Esophagus squamous epithelium (tissue), 4 donors: ENCODE measurements around the gene LRP1B.

ENCODE experiments used
- POLR2A ChIP-seq, 4 donors: fragments of 450-650 bp; IDR thresholded peaks; one replicate each; pipeline ENCODE4 v1.6.1; 2017; ENCODE audit warnings: antibody characterized with exemption in 4 of 4, mild to moderate bottlenecking in 4 of 4, moderate library complexity in 3 of 4
- TF ChIP-seq, protein P1 (sequence below), 6 experiments: fragments of 450-650 bp in 4 of 6; fragments of 200-600 bp in 2 of 6; sonication (generic) in 2 of 6; IDR thresholded peaks; one replicate each; pipeline ENCODE4 v1.5.1; 2016 to 2019; ENCODE audit warnings: antibody characterized with exemption in 6 of 6, mild to moderate bottlenecking in 4 of 6, moderate library complexity in 4 of 6

DNA sequence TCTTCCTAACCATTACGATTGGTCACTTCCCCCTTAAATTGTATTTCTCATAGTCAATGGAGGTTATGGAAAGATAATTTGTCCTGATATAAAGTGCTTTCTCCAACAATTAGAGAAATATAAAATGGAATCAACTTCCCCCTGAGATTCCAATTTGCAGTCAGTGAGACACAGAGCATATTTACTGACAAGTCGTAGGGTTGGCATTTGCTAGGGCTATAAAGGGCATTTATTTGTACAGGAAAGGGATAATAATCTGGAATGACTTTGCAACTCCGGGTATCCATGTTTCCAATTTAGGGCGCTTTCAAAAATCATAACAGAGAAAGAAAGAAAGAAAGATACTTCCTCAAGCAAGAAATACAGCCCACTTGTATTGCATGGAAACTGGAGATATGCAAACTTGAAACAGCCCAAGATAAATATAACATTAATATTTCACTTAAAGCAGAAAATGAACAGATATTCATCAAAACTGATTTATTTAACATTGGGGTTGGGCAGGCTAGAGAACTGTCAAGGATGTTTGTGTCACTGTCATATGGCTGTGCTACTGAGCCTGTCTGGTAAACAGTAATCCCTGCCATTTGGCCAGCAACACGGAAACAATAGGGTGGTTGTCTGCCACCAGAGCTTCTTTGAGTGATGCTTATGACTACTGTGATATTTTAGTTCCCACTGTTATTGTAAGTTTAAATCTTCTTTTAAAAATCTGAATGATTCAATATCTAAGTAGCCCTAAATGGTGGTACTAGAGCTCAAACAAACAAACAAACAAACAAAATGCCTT, 621.8 kb downstream of the LRP1B start:
- TF ChIP-seq, protein P1, sequence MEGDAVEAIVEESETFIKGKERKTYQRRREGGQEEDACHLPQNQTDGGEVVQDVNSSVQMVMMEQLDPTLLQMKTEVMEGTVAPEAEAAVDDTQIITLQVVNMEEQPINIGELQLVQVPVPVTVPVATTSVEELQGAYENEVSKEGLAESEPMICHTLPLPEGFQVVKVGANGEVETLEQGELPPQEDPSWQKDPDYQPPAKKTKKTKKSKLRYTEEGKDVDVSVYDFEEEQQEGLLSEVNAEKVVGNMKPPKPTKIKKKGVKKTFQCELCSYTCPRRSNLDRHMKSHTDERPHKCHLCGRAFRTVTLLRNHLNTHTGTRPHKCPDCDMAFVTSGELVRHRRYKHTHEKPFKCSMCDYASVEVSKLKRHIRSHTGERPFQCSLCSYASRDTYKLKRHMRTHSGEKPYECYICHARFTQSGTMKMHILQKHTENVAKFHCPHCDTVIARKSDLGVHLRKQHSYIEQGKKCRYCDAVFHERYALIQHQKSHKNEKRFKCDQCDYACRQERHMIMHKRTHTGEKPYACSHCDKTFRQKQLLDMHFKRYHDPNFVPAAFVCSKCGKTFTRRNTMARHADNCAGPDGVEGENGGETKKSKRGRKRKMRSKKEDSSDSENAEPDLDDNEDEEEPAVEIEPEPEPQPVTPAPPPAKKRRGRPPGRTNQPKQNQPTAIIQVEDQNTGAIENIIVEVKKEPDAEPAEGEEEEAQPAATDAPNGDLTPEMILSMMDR (IDR thresholded peaks at IDR 0.05) = no peak
- no peak for TF ChIP-seq POLR2A (IDR thresholded peaks at IDR 0.05)
